Adrenal gland (tissue), 12 donors: ENCODE data around the gene EPB41L1. TPM values are rescaled to one million over a fixed set of nuclear protein-coding genes. Genes with fewer than 3 reads are reported as not detected.

Experiments
- DNase-seq, 7 donors: peaks; one replicate each; pipeline ENCODE4 v3.0.0-alpha.2; 2019 to 2020
- H3K27ac ChIP-seq, 5 donors: fragments of 200-600 bp; sonication (generic) in 4 of 5; 1 replicate in 3 of 5; 2 replicates in 2 of 5; pipeline versions ENCODE4 v1.5.1 to v1.8.0; 2016 to 2020; ENCODE audit warnings: mild to moderate bottlenecking in 1 of 5
- H3K27me3 ChIP-seq: fragments of 200-600 bp; 2 replicates; pipeline ENCODE4 v1.8.0; 2021
- H3K36me3 ChIP-seq, 2 donors: fragments of 200-600 bp; replicated peaks in 1 of 2; 1 replicate in 1 of 2; 2 replicates in 1 of 2; pipeline versions ENCODE4 v1.5.1 to v1.8.0; 2018 to 2022
- H3K4me1 ChIP-seq, 2 donors: fragments of 200-600 bp; replicated peaks in 1 of 2; 1 replicate in 1 of 2; 2 replicates in 1 of 2; pipeline versions ENCODE4 v1.5.1 to v1.8.0; 2018 to 2021
- H3K4me3 ChIP-seq, 4 donors: fragments of 200-600 bp; sonication (generic) in 3 of 4; one replicate each; pipeline ENCODE4 v1.5.1; 2016 to 2018
- H3K9me3 ChIP-seq, 3 donors: fragments of 200-600 bp; sonication (generic) in 1 of 3; replicated peaks in 1 of 3; 1 replicate in 2 of 3; 2 replicates in 1 of 3; pipeline versions ENCODE4 v1.5.1 to v1.8.0; 2016 to 2021
- CTCF ChIP-seq, 6 experiments: fragments of 450-650 bp in 4 of 6; fragments of 200-600 bp in 2 of 6; sonication (generic) in 1 of 6; IDR thresholded peaks; 1 replicate in 5 of 6; 2 replicates in 1 of 6; pipeline versions ENCODE4 v1.5.1 to v1.8.0; 2016 to 2021; ENCODE audit warnings: antibody characterized with exemption in 6 of 6, mild to moderate bottlenecking in 2 of 6, moderate library complexity in 1 of 6
- POLR2A ChIP-seq, 2 donors: fragments of 450-650 bp; IDR thresholded peaks; one replicate each; pipeline ENCODE4 v1.6.1; 2017; ENCODE audit warnings: antibody characterized with exemption in 2 of 2, mild to moderate bottlenecking in 2 of 2, moderate library complexity in 1 of 2
- WGBS, 4 donors: extraction: QIAGEN DNeasy Blood & Tissue Kit in 2 of 4; methylation state at CpG; one replicate each; pipeline versions ENCODE4 v1.1.5 to v1.1.7; 2013 to 2017; 5-methylcytosine and 5-hydroxymethylcytosine counted together
- intact Hi-C, 2 donors: fragments of 100-400 bp; cut with DNase I; formaldehyde crosslinking; loops; one replicate each; pipeline versions ENCODE4 v1.14.1 to v1.15.0; 2022 to 2023
- polyA plus RNA-seq, 3 donors: library from polyadenylated mRNA; stranded (reverse); fragments of 200-250 nt in 2 of 3; fragments of 350-450 nt in 1 of 3; fragmentation: Illumina TruSeq in 1 of 3; extraction: RNeasy Lipid Tissue Mini Kit (QIAGEN cat#74804) in 1 of 3; gene quantifications; one replicate each; pipeline ENCODE4 v1.2.3, GENCODE V29; 2013 to 2014
- total RNA-seq, 9 donors: library from RNA; depleted of rRNA in 4 of 9; stranded (reverse); fragments of >200 nt in 4 of 9; fragments of 120-200 nt in 1 of 9; fragmentation: NEBNext Ultra II Directional in 1 of 9; extraction: Animal tissue kit (Norgen Biotek cat#: 25700) in 1 of 9; gene quantifications; one replicate each; pipeline versions ENCODE4 v1.1.0 to v1.2.4, GENCODE V29; 2013 to 2023
- donor health status: healthy with polysubstance abuse.
- donor health status: Bipolar disorder and iron deficiency.
- donor health status: DM: yes; HTN: yes; CAD: no.
- donor health status: DM: no; HTN: no; CAD: no.
- donor health status: DM: no; HTN: no; CAD: no.
- donor health status: DM: yes; HTN: yes; CAD: no.

Gene EPB41L1
- total and polyA plus RNA-seq, 12 donors = 29.8 to 1,154 (median 164) TPM

- Histone ChIP-seq H3K9me3 (no peaks in the 10 kb centered on the region), H3K4me3 (no peak overlapping the region), H3K27ac (peak overlapping the region in 1 of 5 donors; percentile 89), H3K4me1 (peaks cover 0 to 26% of the 10 kb centered on the region in 2 donors), H3K27me3 (no peaks in the 10 kb centered on the region), H3K36me3 (peaks cover 0 to 42% of the 10 kb centered on the region in 2 donors)
- intact Hi-C loops = no loop called here
- TF ChIP-seq CTCF (IDR thresholded peaks at IDR 0.05) (peak in 1 of 6 experiments; percentile 35), POLR2A (IDR thresholded peaks at IDR 0.05) (no peak)
- peak in 1 of 7 donors; percentile 51 for DNase-seq
- WGBS, 4 donors = 68 to 82% (median 77%) methylated on average over 7 to 10 of the region's 10 CpGs
Observed at GRCh38 chr20:36175475-36175995, 21.0 kb downstream of the EPB41L1 start.

- no peak for DNase-seq
Observed at GRCh38 chr20:36177716-36178115, 23.2 kb downstream of the EPB41L1 start.

GRCh38 chr20:36179170-36179945 lies 24.8 kb downstream of the EPB41L1 start:
- no peak for DNase-seq
- 85 to 88% (median 86%) methylated on average over 5 to 9 of the region's 9 CpGs for WGBS, 4 donors
- Histone ChIP-seq H3K9me3 (no peaks in the 10 kb centered on the region), H3K4me3 (no peak overlapping the region), H3K27me3 (no peaks in the 10 kb centered on the region), H3K27ac (peak overlapping the region in 2 of 5 donors; percentile 45 to 87), H3K4me1 (peaks cover 12 to 26% of the 10 kb centered on the region in 2 donors), H3K36me3 (peaks cover 0 to 42% of the 10 kb centered on the region in 2 donors)
- TF ChIP-seq POLR2A (IDR thresholded peaks at IDR 0.05) (no peak), CTCF (IDR thresholded peaks at IDR 0.05) (no peak)
- intact Hi-C loops = no loop called here

More at GRCh38 chr20:36177716-36178115, 23.2 kb downstream of the EPB41L1 start:
- TF ChIP-seq POLR2A (IDR thresholded peaks at IDR 0.05) (no peak), CTCF (IDR thresholded peaks at IDR 0.05) (no peak)
- Histone ChIP-seq H3K27ac (peak overlapping the region in 1 of 5 donors; percentile 43), H3K36me3 (peaks cover 0 to 42% of the 10 kb centered on the region in 2 donors), H3K4me3 (no peak overlapping the region), H3K9me3 (no peaks in the 10 kb centered on the region), H3K4me1 (peaks cover 0 to 24% of the 10 kb centered on the region in 2 donors), H3K27me3 (no peaks in the 10 kb centered on the region)
- intact Hi-C loops = no loop called here
- WGBS, 4 donors = 90 to 97% (median 94%) methylated on average over 4 to 7 of the region's 7 CpGs

GRCh38 chr20:36180323-36180722 lies 25.8 kb downstream of the EPB41L1 start:
- DNase-seq = no peak
- Histone ChIP-seq H3K4me1 (peaks cover 12 to 30% of the 10 kb centered on the region in 2 donors), H3K27me3 (no peaks in the 10 kb centered on the region), H3K9me3 (no peaks in the 10 kb centered on the region), H3K27ac (peak overlapping the region in 3 of 5 donors; percentile 26 to 87 (median 45)), H3K36me3 (peaks cover 0 to 47% of the 10 kb centered on the region in 2 donors), H3K4me3 (no peak overlapping the region)
- intact Hi-C loops = no loop called here
- TF ChIP-seq POLR2A (IDR thresholded peaks at IDR 0.05) (no peak), CTCF (IDR thresholded peaks at IDR 0.05) (no peak)
